Fibroblast of skin of right quadriceps (primary cell): ENCODE results near the gene POU2F3.

Experiments used
- DNase-seq: peaks from one replicate; pipeline ENCODE4 v3.0.0-alpha.2; 2013

POU2F3 gene

GRCh38 chr11:120211522-120212258, 28.2 kb upstream of the POU2F3 start:
- DNase-seq, result no peak

- no peak for DNase-seq
These were observed 27.6 kb upstream of the POU2F3 start for GRCh38 chr11:120212259-120212878.

- DNase-seq, result no peak
These were observed 27.0 kb upstream of the POU2F3 start for GRCh38 chr11:120212926-120213325.

GRCh38 chr11:120214581-120214980, 25.4 kb upstream of the POU2F3 start:
- DNase-seq, result no peak

GRCh38 chr11:120215634-120216033, 24.3 kb upstream of the POU2F3 start:
- no peak for DNase-seq

GRCh38 chr11:120216426-120217102, 23.4 kb upstream of the POU2F3 start:
- DNase-seq, result no peak

GRCh38 chr11:120217526-120217925, 22.4 kb upstream of the POU2F3 start:
- no peak for DNase-seq

- DNase-seq, result no peak
These were observed 21.8 kb upstream of the POU2F3 start for GRCh38 chr11:120217941-120218694.

- no peak for DNase-seq
These were observed 21.3 kb upstream of the POU2F3 start for GRCh38 chr11:120218695-120219033.

- no peak for DNase-seq
These were observed 20.6 kb upstream of the POU2F3 start for GRCh38 chr11:120219232-120219937.

- no peak for DNase-seq
These were observed 19.8 kb upstream of the POU2F3 start for GRCh38 chr11:120219938-120220746.

GRCh38 chr11:120220747-120221037, 19.2 kb upstream of the POU2F3 start:
- no peak for DNase-seq

GRCh38 chr11:120221115-120221752, 18.7 kb upstream of the POU2F3 start:
- DNase-seq, result no peak

GRCh38 chr11:120222916-120223315, 17.0 kb upstream of the POU2F3 start:
- no peak for DNase-seq

GRCh38 chr11:120223793-120224192, 16.1 kb upstream of the POU2F3 start:
- no peak for DNase-seq

- no peak for DNase-seq
These were observed 15.6 kb upstream of the POU2F3 start for GRCh38 chr11:120224361-120224760.

GRCh38 chr11:120224972-120225909, 14.7 kb upstream of the POU2F3 start:
- no peak for DNase-seq

GRCh38 chr11:120226242-120226641, 13.7 kb upstream of the POU2F3 start:
- DNase-seq, result no peak

GRCh38 chr11:120226714-120227113, 13.2 kb upstream of the POU2F3 start:
- no peak for DNase-seq

- no peak for DNase-seq
These were observed 12.6 kb upstream of the POU2F3 start for GRCh38 chr11:120227228-120227852.
